Gastroesophageal sphincter (tissue), 4 donors: ENCODE measurements around the gene INAFM2. TPM values are rescaled to one million over a fixed set of nuclear protein-coding genes. Genes with fewer than 3 reads are reported as not detected.

ENCODE experiments used
- ATAC-seq: fragments of 150-250 bp; one replicate; pipeline ENCODE4 v1.9.1; 2016; ENCODE audit warnings: mild to moderate bottlenecking, moderate library complexity
- H3K27ac ChIP-seq, 4 donors: fragments of 200-600 bp; sonication (generic) in 3 of 4; 1 replicate in 3 of 4; 2 replicates in 1 of 4; pipeline ENCODE4 v1.5.1; 2016 to 2019
- H3K27me3 ChIP-seq: fragments of 200-600 bp; sonication (generic); one replicate; pipeline ENCODE4 v1.5.1; 2019
- H3K36me3 ChIP-seq, 2 donors: fragments of 200-600 bp; sonication (generic); one replicate each; pipeline ENCODE4 v1.5.1; 2019; ENCODE audit warnings: control low read depth in 1 of 2
- H3K4me1 ChIP-seq, 3 donors: fragments of 200-600 bp; sonication (generic); 1 replicate in 2 of 3; 2 replicates in 1 of 3; pipeline ENCODE4 v1.5.1; 2016 to 2019; ENCODE audit warnings: control low read depth in 2 of 3
- H3K4me3 ChIP-seq, 2 donors: fragments of 200-600 bp; sonication (generic); one replicate each; pipeline ENCODE4 v1.5.1; 2019; ENCODE audit warnings: mild to moderate bottlenecking in 1 of 2, moderate library complexity in 1 of 2
- H3K9me3 ChIP-seq, 3 donors: fragments of 200-600 bp; sonication (generic); one replicate each; pipeline ENCODE4 v1.5.1; 2017 to 2019; ENCODE audit warnings: control low read depth in 2 of 3
- EP300 ChIP-seq: sonication (generic); formaldehyde crosslinking; IDR thresholded peaks from one replicate; pipeline ENCODE4 v1.6.1; 2017; ENCODE audit warnings: antibody characterized with exemption, mild to moderate bottlenecking
- POLR2A ChIP-seq, 2 donors: fragments of 450-650 bp; IDR thresholded peaks; one replicate each; pipeline ENCODE4 v1.6.1; 2017; ENCODE audit warnings: antibody characterized with exemption in 2 of 2, mild to moderate bottlenecking in 2 of 2, moderate library complexity in 1 of 2
- POLR2AphosphoS5 ChIP-seq: sonication (generic); formaldehyde crosslinking; IDR thresholded peaks from one replicate; pipeline ENCODE4 v1.6.1; 2017; ENCODE audit warnings: antibody characterized with exemption
- WGBS, 2 donors: methylation state at CpG; one replicate each; pipeline ENCODE4 v1.1.5; 2018; ENCODE audit warnings: low coverage in 1 of 2; 5-methylcytosine and 5-hydroxymethylcytosine counted together
- total RNA-seq, 4 donors: library from RNA; depleted of rRNA; stranded (reverse); fragments of >200 nt; gene quantifications; one replicate each; pipeline ENCODE4 v1.1.0, GENCODE V29; 2016
- TF ChIP-seq, protein P1 (sequence below), 4 experiments: fragments of 200-600 bp in 2 of 4; fragments of 450-650 bp in 2 of 4; sonication (generic) in 1 of 4; IDR thresholded peaks; one replicate each; pipeline ENCODE4 v1.5.1; 2017 to 2019; ENCODE audit warnings: antibody characterized with exemption in 4 of 4, mild to moderate bottlenecking in 2 of 4, moderate library complexity in 2 of 4

The INAFM2 gene
- total RNA-seq, 4 donors from 2014 or later, result 27.3 to 66.6 (median 37.5) TPM

DNA sequence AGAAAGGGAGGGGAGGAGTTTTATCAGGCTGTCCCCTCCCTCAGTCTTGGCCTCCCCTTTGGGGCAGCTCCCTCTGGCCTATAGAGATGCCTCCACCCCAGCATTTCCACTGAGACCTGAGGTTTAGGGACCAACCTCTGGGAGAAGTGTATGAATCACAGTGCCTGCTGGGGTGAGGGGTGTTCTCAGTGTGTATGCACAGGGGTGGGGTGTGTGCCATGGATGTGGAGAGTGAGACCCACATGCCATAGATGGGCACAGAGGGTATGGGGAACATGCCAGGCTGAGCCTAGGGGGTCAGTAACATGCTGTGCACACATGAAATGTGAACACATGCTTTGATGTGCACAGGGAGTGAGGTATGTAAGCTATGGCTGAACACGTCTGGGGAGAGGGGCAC is 28.2 kb upstream of the INAFM2 start:
- no peak for ATAC-seq

DNA sequence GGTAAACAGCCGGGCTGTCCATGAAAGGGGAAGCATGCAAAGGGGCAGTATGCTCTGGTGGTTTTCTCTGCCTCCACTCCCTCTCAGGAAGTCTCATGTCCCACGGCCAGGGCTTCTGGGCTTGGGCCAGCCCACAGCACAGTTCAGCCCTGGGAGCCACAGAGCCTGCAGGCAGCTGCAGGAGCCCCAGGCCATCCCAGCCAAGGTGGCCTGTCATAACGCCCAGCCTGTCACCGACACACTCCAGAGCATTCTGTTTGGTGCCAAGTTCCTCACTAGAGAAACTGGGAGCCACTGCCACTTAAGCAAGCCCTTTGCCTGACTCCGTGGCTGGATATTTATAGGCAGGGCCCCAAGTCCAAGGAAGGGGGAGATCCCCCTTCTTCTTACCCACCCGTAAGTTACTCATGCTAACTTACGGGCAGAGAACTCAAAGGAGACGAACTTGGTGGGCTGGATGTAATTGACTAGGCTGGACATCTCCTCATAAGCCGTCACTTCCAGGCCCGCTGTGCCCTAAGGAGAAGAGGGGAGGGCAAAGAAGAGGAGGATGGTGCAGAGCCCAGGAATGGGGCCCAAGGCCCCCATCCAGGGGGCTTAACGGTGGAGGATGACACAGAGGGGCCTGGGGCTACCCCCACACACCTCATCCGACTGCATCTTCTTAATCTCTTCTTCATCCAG is 27.5 kb upstream of the INAFM2 start:
- peaks cover 0 to 17% (median 6%) of the 10 kb centered on the region in 3 donors for H3K4me1 ChIP-seq
- peaks cover 0 to 6% of the 10 kb centered on the region in 2 donors for H3K36me3 ChIP-seq
- H3K27me3 ChIP-seq, result no peaks in the 10 kb centered on the region
- H3K27ac ChIP-seq, result no peak overlapping the region
- peaks cover 0 to 22% (median 0%) of the 10 kb centered on the region in 3 donors for H3K9me3 ChIP-seq
- no peak overlapping the region for H3K4me3 ChIP-seq
- TF ChIP-seq POLR2A (IDR thresholded peaks at IDR 0.05) (no peak), POLR2AphosphoS5 (peak; percentile 49)
- TF ChIP-seq, protein P1, sequence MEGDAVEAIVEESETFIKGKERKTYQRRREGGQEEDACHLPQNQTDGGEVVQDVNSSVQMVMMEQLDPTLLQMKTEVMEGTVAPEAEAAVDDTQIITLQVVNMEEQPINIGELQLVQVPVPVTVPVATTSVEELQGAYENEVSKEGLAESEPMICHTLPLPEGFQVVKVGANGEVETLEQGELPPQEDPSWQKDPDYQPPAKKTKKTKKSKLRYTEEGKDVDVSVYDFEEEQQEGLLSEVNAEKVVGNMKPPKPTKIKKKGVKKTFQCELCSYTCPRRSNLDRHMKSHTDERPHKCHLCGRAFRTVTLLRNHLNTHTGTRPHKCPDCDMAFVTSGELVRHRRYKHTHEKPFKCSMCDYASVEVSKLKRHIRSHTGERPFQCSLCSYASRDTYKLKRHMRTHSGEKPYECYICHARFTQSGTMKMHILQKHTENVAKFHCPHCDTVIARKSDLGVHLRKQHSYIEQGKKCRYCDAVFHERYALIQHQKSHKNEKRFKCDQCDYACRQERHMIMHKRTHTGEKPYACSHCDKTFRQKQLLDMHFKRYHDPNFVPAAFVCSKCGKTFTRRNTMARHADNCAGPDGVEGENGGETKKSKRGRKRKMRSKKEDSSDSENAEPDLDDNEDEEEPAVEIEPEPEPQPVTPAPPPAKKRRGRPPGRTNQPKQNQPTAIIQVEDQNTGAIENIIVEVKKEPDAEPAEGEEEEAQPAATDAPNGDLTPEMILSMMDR (IDR thresholded peaks at IDR 0.05), result no peak
- ATAC-seq, result peak; percentile 28
- 40 to 47% methylated on average over 3 to 4 of the region's 12 CpGs for WGBS, 2 donors

More for the DNA sequence above, 28.2 kb upstream of the INAFM2 start:
- TF ChIP-seq POLR2A (IDR thresholded peaks at IDR 0.05) (no peak), POLR2AphosphoS5 (no peak), EP300 (no peak)
- TF ChIP-seq, protein P1 (IDR thresholded peaks at IDR 0.05), result no peak
- H3K4me1 ChIP-seq, result peaks cover 0 to 24% (median 10%) of the 10 kb centered on the region in 3 donors
- H3K27ac ChIP-seq, result no peak overlapping the region
- no peaks in the 10 kb centered on the region for H3K27me3 ChIP-seq
- H3K9me3 ChIP-seq, result peaks cover 0 to 15% (median 0%) of the 10 kb centered on the region in 3 donors
- no peak overlapping the region for H3K4me3 ChIP-seq
- peaks cover 0 to 6% of the 10 kb centered on the region in 2 donors for H3K36me3 ChIP-seq
- WGBS, 2 donors, result 69% methylated on average over 1 of the region's 1 CpG; no CpG with 5 or more reads in 1 of the 2 donors

DNA sequence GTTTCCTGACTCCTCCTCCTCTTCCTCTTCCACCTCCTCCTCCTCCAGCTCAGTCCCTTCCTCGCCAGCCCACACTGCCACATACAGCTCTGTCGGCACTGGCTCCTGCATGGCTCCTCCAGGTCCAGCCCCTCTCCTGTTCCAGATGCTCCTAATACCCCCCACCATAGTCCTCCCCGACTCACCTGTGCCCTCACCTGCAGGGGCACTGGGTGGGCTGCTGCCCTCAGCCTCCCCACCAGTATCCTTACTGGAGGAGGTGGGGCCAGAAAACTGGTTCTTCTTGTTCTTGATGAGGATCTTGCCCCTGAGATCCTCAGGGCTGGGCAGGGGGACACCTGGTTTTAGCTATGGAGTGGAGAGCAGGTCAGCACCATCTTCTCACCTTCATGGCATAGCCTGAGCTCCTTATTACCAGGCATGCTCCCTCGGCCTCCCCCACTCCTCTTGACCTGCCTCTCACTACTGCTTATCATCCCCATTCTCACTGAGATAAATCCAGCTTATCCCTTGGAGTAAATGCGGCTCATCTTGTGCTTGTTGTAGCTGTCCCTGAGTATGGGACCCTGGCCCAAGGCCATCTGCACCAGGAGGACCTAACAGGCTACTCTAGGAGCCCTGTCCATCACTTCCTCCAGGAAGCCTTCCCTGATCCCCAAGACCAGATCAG is 26.8 kb upstream of the INAFM2 start:
- Histone ChIP-seq H3K9me3 (peaks cover 0 to 22% (median 0%) of the 10 kb centered on the region in 3 donors), H3K27ac (no peak overlapping the region), H3K4me1 (peaks cover 0 to 11% (median 0%) of the 10 kb centered on the region in 3 donors), H3K4me3 (no peak overlapping the region), H3K36me3 (peaks cover 0 to 6% of the 10 kb centered on the region in 2 donors), H3K27me3 (no peaks in the 10 kb centered on the region)
- ATAC-seq, result no peak
- 75 to 94% methylated on average over 3 to 4 of the region's 5 CpGs for WGBS, 2 donors
- TF ChIP-seq, protein P1 (IDR thresholded peaks at IDR 0.05), result no peak
- TF ChIP-seq POLR2A (IDR thresholded peaks at IDR 0.05), result no peak
- no peak for TF ChIP-seq POLR2AphosphoS5
- no peak for TF ChIP-seq EP300

DNA sequence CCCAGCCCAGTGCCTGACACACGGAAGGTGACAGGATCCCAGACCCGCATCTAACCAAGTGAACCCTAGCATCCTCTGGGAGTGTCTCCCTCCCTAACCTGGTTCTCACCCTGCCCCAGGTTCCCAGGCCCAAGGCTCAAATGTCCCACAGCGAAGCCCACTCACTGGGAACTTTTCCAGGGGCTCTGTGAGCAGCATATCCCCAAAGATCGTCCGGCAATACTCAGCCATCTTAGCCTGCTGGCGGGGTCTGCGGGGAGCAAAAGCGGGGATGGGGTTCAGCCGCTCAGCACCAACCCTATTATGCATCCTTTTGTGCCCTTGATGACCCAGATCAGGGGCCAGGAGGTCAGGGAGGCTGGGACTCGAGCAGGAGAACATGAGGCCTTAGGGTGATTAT is 26.1 kb upstream of the INAFM2 start:
- no peak for TF ChIP-seq POLR2AphosphoS5
- TF ChIP-seq, protein P1 (IDR thresholded peaks at IDR 0.05), result no peak
- no peak overlapping the region for H3K27ac ChIP-seq
- H3K36me3 ChIP-seq, result peaks cover 0 to 6% of the 10 kb centered on the region in 2 donors
- peaks cover 0 to 22% (median 0%) of the 10 kb centered on the region in 3 donors for H3K9me3 ChIP-seq
- peaks cover 0 to 9% (median 0%) of the 10 kb centered on the region in 3 donors for H3K4me1 ChIP-seq
- WGBS, 2 donors, result 80% methylated on average over 6 of the region's 10 CpGs; no CpG with 5 or more reads in 1 of the 2 donors
- H3K4me3 ChIP-seq, result no peak overlapping the region
- peaks cover 1% of the 10 kb centered on the region for H3K27me3 ChIP-seq
- no peak for ATAC-seq
